HepG2 (cell line): Measurements from ENCODE around the gene ZNF282. TPM values are rescaled to one million over a fixed set of nuclear protein-coding genes. Genes with fewer than 3 reads are reported as not detected.

ENCODE experiments used
- RBM39 ChIP-seq: fragments of 200-400 bp; formaldehyde crosslinking; IDR thresholded peaks from one replicate; pipeline ENCODE4 v1.6.1; 2018; ENCODE audit warnings: antibody characterized with exemption, mild to moderate bottlenecking, low read depth, low read length; ENCODE audit not compliant: poor library complexity, severe bottlenecking
- SAFB2 ChIP-seq: sonication (generic); formaldehyde crosslinking; IDR thresholded peaks from 2 replicates; pipeline ENCODE4 v1.5.1; 2020; ENCODE audit warnings: missing genetic modification reagents, low read depth, mild to moderate bottlenecking, borderline replicate concordance
- polyA plus RNA-seq, 8 experiments: library from polyadenylated mRNA; depleted of rRNA in 3 of 8; stranded (reverse) in 7 of 8; unstranded in 1 of 8; fragments of >200 nt; fragmentation: Illumina TruSeq in 4 of 8; extraction: Trizol in 4 of 8; gene quantifications; 2 replicates each; pipeline versions ENCODE4 v1.2.1 to v1.2.3, GENCODE V29; 2011 to 2016; ENCODE audit warnings: low read depth in 4 of 8, missing spikeins in 1 of 8, mixed read lengths in 1 of 8; ENCODE audit not compliant: insufficient read depth in 1 of 8
- total RNA-seq, 5 experiments: library from RNA; depleted of rRNA; stranded (reverse); fragments of >200 nt; fragmentation: Illumina TruSeq; extraction: Trizol; gene quantifications; 2 replicates each; pipeline ENCODE4 v1.2.3, GENCODE V29; 2016; ENCODE audit warnings: low read depth in 1 of 5
- TF ChIP-seq, protein P1 (sequence below): sonication (generic); formaldehyde crosslinking; IDR thresholded peaks from 2 replicates; pipeline ENCODE4 v1.5.0; 2020; ENCODE audit warnings: mild to moderate bottlenecking, missing genetic modification reagents, borderline replicate concordance
- TF ChIP-seq, protein P2 (sequence below): IDR thresholded peaks from 2 replicates; pipeline ENCODE4 v1.6.1; 2012; ENCODE audit warnings: inconsistent platforms
- TF ChIP-seq, protein P3 (sequence below): sonication (generic); formaldehyde crosslinking; IDR thresholded peaks from 2 replicates; pipeline ENCODE4 v1.9.0; 2021; ENCODE audit warnings: missing genetic modification reagents, borderline replicate concordance

ZNF282 gene
- total and polyA plus RNA-seq, 2 of the 13 experiments (the other 11 are each of a cell fraction or from before 2014, with no cell fraction given): 9.1 to 20.9 TPM

DNA sequence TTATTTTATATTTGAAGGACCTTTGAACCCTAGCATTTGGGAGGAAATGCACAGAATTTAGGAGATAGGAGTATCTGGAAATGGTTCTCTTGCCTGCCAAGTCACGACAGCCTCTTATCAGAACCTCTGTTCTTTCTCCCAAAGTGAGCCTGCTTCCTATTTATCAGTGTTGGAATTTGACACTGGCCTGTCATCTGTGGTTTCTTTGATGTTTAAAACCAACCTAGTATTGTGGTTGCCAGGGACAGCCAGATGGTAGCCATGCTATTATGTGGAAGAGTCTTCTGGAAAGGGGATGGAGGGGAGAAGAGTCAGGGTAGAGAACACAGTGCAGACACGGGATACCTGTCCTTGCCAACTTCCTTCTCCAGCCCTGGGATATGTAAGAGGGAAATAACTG is 21.1 kb downstream of the ZNF282 start (continued):
- TF ChIP-seq, protein P1, sequence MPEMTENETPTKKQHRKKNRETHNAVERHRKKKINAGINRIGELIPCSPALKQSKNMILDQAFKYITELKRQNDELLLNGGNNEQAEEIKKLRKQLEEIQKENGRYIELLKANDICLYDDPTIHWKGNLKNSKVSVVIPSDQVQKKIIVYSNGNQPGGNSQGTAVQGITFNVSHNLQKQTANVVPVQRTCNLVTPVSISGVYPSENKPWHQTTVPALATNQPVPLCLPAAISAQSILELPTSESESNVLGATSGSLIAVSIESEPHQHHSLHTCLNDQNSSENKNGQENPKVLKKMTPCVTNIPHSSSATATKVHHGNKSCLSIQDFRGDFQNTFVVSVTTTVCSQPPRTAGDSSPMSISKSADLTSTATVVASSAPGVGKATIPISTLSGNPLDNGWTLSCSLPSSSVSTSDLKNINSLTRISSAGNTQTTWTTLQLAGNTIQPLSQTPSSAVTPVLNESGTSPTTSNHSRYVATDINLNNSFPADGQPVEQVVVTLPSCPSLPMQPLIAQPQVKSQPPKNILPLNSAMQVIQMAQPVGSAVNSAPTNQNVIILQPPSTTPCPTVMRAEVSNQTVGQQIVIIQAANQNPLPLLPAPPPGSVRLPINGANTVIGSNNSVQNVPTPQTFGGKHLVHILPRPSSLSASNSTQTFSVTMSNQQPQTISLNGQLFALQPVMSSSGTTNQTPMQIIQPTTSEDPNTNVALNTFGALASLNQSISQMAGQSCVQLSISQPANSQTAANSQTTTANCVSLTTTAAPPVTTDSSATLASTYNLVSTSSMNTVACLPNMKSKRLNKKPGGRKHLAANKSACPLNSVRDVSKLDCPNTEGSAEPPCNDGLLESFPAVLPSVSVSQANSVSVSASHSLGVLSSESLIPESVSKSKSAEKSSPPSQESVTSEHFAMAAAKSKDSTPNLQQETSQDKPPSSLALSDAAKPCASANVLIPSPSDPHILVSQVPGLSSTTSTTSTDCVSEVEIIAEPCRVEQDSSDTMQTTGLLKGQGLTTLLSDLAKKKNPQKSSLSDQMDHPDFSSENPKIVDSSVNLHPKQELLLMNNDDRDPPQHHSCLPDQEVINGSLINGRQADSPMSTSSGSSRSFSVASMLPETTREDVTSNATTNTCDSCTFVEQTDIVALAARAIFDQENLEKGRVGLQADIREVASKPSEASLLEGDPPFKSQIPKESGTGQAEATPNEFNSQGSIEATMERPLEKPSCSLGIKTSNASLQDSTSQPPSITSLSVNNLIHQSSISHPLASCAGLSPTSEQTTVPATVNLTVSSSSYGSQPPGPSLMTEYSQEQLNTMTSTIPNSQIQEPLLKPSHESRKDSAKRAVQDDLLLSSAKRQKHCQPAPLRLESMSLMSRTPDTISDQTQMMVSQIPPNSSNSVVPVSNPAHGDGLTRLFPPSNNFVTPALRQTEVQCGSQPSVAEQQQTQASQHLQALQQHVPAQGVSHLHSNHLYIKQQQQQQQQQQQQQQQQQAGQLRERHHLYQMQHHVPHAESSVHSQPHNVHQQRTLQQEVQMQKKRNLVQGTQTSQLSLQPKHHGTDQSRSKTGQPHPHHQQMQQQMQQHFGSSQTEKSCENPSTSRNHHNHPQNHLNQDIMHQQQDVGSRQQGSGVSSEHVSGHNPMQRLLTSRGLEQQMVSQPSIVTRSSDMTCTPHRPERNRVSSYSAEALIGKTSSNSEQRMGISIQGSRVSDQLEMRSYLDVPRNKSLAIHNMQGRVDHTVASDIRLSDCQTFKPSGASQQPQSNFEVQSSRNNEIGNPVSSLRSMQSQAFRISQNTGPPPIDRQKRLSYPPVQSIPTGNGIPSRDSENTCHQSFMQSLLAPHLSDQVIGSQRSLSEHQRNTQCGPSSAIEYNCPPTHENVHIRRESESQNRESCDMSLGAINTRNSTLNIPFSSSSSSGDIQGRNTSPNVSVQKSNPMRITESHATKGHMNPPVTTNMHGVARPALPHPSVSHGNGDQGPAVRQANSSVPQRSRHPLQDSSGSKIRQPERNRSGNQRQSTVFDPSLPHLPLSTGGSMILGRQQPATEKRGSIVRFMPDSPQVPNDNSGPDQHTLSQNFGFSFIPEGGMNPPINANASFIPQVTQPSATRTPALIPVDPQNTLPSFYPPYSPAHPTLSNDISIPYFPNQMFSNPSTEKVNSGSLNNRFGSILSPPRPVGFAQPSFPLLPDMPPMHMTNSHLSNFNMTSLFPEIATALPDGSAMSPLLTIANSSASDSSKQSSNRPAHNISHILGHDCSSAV (CRISPR knock-in tag): no peak
- TF ChIP-seq, protein P2, sequence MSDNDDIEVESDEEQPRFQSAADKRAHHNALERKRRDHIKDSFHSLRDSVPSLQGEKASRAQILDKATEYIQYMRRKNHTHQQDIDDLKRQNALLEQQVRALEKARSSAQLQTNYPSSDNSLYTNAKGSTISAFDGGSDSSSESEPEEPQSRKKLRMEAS: no peak
- TF ChIP-seq, protein P3, sequence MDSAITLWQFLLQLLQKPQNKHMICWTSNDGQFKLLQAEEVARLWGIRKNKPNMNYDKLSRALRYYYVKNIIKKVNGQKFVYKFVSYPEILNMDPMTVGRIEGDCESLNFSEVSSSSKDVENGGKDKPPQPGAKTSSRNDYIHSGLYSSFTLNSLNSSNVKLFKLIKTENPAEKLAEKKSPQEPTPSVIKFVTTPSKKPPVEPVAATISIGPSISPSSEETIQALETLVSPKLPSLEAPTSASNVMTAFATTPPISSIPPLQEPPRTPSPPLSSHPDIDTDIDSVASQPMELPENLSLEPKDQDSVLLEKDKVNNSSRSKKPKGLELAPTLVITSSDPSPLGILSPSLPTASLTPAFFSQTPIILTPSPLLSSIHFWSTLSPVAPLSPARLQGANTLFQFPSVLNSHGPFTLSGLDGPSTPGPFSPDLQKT: no peak
- no peak for TF ChIP-seq RBM39
- no peak for TF ChIP-seq SAFB2
